HUDEP-2 (cell line): ENCODE measurements around the gene ACSF3.

Experiments used
- DNase-seq, 76 experiments: peaks; one replicate each; lab custom pipeline; 2025; ENCODE audit not compliant: unreplicated experiment in 76 of 76; lab: John Stamatoyannopoulos, UW

The ACSF3 gene

DNA sequence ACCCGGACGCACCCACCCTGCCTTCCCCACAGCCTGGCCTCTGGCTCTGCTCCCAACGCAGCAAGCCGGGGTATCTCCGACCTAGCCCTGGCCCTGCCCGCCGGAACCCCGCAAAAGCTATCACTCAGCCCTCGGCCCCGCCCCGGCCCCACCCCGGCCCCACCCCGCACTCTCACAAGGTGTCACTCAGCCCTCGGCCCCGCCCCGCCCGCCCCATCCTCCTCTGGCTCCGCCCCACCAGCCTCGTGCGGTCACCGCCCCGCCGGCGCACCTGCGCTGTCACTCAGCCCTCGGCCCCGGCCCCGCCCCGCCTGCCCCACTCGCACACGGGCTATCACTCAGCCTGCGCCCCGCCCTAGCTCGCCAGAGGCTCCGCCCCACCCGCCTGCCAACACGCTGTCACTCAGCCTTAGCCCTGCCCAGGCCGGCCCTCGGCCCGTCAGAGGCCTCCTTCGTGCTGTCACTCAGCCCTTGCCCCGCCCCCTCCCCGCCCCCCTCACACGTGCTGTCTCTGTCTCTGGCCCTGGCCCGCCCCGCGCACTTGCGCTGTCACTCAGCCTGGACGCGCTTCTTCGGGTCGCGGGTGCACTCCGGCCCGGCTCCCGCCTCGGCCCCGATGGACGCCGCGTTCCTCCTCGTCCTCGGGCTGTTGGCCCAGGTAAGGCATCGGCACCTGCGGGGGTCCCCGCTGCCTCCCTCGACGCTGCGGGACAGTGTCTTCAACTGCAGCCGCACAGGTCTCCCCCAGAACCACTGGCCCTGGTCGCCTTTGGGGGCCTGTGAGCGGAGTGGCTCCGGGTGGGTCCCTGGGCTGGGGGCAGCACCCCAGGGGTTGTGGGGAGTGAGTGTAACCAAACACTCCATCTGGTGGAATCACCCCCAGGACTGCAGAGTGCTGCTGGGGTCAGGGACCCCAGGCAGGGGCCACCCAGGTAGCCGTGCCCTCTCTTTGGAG lies 77.8 kb downstream of the ACSF3 start, which contains the start of gene CDH15:
Gene CDH15 (plus strand): TSS at position 533 of the 955 bp plus-strand sequence. CDS start 84 bp downstream, at position 617.
- DNase-seq, result peak in 74 of 76 experiments; percentile 52 to 97 (median 92)

DNA sequence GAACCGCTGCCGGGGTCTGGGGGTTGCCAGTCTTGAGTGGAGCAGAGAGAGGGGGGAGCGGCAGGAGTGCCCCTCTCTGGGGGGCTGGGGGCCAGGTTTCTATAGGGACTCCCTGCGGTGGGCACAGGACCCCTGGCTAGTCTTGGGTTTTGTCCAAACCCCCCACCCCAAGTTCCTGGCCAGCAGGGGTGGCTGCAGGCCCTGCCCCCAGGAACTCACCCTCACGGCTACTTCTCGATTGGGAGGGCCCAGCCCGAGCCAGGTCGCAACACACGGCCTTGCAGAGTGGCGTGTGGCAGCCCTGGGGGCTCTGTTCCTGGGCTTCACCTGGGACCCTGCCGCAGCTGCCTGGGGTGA lies 78.5 kb downstream of the ACSF3 start:
- no peak for DNase-seq

DNA sequence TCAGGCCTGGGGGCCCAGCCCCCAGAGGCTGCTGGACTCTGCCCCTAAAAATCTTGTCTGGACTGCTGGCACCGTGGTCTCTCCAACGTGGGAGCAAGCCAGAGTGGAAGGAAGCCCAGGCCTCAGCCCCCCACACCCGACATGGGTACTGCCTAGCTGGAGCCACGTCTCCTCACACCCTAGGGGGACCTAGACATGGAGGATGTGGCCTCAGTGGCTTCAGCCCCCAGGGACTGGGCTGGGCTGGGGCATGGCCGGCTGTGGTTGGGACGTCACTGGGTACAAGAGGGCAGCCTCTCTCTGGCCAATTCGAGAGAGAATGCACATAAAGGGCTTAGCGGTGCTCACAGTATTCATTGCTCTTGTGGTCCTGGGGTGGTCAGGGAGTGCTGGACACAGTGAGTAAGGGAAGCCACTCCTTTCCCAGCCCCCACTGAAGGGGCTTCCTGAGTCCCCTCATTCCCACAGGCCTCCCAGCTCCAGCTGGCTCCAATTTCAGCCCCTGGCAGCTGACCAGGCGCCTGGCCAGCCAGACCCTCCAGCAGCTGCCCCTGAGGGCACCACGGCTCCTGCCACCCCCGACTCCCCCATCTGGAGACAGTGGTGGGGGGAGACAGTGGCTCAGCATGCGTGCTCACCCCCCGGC lies 79.0 kb downstream of the ACSF3 start:
- no peak for DNase-seq

DNA sequence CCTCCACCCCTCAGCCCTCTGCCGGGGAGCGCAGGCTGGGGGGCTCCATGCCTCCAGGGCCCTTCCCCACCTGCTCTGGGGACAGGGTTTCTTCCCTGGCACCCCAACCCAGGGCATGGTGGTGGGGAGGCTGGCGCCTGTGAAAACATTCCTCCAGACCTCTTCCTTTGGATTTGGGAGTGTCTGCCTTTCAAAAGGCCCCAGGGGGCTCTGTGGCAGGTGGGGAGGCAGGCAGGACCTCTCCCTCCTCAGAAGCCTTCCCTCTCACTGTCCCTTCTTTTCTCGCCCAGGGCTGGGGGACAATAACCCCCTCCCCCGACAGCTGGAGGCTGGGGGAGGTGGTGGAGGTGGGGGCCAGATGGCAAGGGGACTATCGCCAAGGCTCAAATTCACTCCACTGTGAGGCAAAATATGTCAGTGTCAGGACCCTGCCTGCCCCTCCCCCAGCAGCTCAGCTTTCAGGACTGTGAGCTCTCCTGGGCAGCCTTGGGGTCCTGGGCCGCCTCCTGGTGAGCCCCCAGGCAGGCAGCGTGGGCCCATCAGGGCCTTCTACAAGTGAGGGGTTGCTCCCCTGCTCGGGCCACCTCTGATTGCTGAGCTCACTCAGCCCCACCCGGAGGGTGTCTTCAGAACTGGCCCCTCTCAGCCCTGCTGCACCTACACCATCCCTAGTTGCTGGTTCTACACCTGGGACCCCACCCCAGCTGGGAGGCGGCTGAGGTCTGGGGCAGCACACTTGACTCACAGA lies 79.7 kb downstream of the ACSF3 start:
- no peak for DNase-seq

DNA sequence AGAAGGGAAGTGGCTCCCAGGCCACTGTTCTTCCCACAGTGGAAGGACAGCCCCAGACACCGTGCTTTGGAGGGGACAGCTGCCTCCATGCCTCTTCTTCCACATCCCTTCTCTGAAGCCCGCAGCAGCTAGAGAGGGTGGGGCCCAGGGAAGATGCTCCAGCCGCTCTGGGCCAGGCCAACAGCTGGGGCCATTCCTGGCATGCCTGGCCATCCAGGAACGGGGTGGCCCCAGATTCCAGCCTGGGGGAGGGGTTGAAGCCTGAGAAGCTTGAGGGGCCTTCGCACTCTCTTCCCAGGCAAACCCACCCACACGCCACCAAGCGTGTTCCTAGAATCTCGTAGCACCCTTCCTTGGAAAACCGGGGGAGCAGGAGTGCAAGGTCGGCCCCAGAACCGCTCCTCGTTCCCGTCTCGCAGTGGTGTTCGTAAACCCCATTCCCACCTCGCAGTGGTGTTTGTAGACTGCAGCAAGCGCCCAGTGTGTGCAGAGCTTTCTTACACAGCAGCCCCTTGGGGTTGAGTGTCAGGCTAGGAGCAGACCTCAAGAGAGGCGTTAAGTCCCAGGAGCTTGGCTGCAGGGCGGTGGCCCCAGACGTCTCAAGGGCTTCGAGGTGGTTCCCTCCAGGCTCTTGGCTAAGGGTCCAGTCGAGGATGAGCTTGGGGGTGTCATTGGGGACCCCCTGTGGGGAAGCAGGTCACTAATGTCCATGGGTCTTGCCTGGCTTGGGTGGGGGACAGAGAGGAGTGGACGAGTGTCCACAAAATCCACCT lies 80.6 kb downstream of the ACSF3 start:
- no peak for DNase-seq

DNA sequence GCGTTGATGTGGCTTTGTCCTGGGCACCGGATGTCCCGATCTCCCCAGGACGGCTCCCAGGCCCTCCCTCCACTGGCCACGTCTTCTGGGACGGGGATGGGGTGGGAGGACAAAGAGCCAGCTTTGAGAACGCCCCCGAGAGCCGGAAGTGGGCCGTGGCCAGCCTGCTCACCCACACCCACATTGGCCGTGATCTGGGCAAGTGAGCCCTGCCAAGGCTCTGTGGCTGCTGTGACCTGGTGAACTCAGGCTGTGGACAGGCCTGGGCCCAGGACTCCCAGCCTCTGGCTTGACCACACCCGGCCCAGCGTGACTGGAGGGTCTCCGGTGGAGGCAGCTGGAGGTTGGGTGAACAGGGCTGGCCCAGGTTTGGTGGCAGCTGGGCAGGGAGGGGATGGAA lies 81.2 kb downstream of the ACSF3 start:
- no peak for DNase-seq

DNA sequence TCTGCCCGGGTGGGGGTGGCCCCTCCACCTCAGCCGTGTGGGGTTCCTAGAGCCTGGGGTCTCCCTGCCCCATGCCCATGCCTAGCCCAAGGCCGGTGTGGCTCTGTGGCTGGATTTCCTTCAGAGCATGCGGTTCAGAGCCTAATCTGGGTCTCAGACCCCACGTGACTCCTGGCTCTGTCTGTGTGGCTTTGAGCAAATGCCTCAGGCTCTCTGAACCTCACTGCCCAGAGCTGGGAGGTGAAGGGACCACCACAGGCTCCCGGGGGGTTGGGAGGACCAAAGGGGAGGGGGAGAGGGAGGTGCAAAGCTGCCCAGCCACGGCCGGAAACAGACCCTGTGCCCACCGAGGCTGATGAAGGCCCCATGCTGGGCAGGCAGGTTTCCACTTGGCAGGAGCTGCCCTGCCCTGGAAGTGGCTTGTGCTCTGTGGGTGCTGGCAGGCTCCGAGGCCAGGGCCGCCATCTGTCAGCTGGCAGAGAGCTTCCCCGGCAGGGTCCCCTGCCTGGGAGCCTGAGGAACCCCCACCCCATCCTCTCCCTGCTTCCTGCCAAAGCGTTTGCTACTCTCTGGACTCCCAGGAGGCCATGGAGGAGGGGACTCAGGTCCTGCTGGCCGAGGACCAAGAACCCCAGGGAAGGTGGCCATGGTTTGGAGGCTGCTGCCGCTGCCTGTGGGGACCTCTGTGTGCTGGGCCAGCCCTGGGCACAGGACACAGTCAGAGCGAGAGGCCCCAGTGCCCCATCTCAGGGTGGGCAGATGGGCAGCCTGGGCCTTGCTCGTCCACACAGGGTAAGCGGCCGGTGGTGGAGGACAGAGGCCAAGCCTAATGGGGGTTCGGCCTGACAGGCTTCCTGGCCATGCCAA lies 81.9 kb downstream of the ACSF3 start:
- DNase-seq, result peak in 1 of 76 experiments; percentile 23

DNA sequence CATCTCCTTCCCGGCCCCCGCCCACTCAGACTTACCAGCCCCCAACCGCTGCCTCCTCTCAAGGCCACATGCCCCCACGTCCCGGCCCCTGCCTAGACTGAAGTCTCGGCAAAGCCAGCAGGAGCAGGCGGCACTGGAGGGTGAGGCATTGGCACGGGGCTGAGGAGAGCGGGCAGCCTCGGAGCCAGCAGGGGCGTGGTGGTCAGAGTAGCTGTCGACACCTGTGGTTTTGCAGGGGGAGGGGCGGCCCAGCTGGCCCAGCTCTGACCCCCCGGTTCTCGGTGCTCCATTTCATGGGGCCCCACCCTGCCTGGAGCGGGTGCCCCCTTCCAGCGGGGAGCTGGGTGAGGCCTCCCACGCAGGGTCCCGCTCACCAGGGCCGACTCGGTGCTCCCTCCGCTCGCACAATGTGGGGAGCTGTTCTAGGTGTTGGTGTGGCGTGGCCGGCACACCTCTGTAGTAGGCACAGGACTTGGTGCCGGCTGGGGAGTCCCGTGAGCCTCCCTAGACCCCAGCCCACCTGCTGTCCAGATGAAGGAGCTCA lies 82.6 kb downstream of the ACSF3 start:
- DNase-seq, result no peak

DNA sequence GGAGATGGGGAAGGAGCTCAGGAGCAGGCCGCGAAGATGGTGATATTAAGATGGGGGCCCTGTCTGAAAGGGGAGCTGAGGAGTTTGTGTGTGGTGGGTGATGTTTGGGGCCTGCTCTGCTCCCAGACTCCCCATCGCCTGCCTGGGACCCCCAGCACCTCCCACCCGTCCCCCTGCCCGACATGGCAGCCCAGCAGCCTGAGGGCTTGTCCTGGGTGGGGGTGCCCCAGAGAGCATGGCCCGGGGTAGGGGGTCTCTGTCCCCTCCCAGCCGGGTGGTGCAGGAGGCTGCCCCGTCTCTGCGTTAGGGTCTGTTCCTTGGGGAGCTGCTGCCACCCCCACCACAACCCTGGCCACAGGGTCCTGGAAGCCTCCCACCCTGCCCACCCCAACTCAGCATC lies 83.1 kb downstream of the ACSF3 start:
- no peak for DNase-seq

DNA sequence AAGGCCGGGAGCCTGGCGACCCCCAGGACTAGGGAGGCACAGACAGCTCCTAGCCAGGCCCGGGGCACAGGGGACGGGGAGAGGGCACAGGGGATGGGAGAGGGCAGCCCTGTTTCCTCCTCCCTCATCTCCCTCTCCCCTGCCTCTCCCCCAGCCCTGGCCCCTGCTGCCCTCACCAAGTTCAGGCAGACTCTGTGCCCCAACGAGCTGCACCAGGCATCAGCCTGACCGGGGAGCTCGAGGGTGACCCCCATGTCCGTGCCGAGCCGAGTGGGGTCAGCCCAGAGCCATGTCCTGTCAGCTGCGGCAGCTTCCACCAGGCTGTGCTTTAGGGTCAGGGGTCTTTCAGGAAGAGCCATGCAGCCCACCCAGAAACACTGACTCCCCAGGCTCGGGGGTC lies 83.8 kb downstream of the ACSF3 start:
- no peak for DNase-seq

DNA sequence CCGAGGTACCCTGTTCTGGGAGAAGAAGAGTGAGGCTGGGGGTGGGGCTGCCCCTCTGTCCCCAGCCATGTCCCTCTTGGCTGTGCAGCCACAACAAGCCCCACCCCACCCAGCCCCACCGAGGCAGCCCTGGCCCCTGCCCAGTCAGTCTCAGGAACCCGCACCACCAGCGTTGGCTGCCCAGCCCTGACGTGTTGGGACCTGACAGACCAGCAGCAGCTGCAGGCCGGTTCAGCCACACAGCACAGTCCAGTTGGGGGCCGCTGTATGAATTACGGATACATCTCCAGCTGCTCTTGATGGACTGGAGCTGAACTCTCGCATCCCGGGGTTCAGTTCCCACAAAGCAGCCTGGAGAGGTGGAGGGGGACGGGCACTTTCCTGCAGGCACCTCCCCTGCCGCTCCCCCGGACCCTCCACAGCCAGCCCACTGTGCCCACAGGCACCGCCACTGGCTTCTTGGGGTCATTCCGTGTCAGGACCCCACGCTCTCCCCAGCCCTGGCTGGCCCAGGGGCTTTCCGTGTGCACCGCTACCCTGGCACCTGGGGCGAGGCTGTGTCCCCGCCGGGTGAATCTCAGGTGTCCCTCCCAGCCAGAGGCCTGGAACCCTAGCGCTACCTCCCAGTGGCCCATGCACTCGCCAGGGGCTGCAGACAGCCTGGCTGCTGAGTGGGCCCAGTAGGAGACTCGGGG lies 84.9 kb downstream of the ACSF3 start:
- DNase-seq, result no peak

DNA sequence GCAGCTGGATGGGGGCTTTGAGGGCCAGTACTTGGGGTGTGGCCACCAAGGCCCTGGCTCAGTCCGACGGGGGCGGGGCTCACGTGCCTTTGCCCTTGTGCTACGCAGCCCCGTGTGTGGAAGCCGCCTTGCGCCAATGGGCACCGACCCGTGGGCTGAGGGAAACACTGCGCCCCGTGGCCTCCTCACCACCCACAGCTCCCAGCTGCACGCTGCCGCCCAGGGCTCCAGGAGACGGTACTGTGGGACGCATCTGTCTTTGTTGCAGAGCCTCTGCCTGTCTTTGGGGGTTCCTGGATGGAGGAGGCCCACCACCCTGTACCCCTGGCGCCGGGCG lies 85.5 kb downstream of the ACSF3 start:
- no peak for DNase-seq

DNA sequence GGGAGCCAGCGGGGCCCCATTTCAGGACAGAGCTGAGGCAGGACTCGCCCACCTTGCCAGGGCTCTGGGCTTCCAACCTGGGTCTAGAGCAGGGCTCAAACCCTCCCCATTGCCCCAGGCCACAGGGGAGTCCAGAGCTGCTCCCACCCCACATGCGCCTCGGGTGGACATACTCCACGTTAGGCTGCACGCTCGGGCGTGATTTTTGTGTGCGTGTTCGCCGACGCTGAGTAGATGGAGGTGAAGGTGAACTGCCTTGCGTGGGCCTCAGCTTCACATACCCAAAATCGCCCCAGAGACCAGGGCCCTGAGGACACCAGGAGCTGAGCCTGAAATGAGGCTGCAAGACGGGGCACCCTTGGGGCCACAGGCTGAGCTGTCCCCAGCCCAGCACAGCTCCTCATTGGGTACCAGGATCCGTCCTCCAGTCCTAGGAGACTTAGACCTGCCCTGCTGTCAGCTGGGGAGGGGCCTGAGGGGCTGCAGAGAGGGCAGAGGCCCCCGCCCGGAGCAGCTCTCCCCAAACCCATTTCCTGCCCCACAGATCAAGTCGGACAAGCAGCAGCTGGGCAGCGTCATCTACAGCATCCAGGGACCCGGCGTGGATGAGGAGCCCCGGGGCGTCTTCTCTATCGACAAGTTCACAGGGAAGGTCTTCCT lies 86.1 kb downstream of the ACSF3 start:
- no peak for DNase-seq

DNA sequence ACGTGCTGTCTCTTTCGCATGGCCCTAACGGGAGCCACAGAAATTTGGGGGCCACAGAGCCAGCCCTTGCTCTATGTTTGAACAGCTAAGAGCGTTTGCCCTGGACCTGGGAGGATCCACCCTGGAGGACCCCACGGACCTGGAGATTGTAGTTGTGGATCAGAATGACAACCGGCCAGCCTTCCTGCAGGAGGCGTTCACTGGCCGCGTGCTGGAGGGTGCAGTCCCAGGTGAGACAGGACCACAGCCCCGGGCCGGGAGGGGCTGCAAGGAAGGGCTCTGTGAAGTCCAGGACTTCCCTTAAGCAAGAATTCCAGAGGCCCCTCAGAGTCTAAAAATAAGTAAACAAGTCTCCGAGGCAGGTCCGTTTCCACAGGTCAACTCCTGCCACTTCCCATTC lies 89.8 kb downstream of the ACSF3 start:
- DNase-seq, result no peak

DNA sequence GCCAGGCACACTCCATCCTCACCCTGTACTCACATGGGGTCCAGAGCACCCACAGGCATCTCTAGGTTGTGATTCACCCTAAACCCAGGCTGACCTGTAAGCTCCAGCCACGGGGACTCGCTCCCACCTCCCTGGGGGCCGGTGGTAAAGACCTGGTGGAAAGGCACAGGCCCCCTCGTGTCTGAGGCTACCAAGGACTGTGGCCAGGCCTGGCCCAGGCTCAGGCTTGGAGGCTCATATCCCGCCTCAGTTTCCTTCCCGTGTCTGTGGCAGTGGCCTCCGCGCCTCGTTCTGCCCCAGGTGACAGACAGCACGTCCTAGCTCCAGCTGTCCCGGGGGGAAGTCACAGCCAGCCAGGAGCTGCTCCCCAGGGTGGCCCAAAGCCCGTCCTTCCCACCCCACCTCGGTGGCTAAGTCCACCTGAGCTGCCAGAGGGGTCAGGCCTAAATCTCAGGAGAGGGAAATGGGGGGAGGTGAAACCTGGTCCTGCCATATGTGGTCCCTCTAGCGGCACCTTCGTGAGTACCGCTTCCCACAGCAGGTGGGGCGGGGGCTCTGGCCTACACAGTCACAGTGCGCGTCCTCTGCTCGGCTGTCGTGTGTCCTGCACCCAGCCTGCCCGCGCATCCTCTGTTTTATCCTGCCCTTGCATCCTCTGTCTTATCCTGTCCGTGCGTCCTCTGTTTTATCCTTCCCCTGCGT lies 90.5 kb downstream of the ACSF3 start:
- DNase-seq, result no peak

DNA sequence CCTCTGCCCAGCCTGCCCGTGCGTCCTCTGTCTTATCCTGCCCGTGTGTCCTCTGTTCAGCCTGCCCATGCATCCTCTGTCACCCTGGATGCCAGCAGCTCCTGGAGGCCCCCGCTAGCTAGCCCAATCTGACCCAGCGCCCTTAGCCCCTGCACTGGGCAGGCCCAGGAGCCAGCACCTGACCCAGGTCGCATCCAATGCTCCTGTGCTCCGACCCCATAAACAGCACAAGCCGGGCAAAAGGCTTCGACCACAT lies 91.0 kb downstream of the ACSF3 start:
- no peak for DNase-seq

DNA sequence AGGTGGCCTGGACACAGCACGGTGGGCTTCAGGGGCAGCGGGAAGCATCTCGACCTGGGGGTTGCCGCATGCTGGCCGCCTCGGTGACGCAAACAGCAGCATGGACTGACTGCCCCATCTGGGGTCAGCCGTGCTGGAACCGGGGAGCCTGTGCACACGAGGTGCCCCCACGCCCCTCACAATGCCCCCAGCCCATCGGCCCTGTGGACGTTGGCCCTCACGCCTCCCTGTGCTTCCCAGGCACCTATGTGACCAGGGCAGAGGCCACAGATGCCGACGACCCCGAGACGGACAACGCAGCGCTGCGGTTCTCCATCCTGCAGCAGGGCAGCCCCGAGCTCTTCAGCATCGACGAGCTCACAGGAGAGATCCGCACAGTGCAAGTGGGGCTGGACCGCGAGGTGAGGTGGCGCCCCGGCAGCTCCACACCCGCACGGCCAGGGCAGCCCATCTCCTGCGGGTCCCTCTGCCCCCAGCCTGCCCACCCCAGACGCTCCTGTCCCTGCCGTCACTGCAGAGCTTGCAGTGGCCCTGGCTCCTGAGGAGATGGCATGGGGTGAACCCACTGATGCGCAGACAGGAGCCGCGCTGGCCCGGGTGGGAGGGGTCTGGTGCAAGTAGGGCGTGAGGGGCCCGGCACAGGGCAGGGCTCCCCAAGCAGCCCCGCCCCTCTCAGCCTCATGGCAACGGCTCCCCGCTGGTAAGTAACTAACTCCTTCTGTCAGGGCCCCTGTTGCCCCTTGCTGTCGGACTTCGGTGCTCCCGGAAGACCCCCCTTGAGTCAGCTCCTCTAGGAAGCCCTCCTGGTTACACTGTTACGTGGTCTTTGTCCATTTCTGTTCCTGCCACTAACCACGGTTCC lies 91.5 kb downstream of the ACSF3 start:
- DNase-seq, result peak in 1 of 76 experiments; percentile 7
